OCI-LY7 (cell line): Measurements from ENCODE around the gene PEX3. TPM values are rescaled to one million over a fixed set of nuclear protein-coding genes. Genes with fewer than 3 reads are reported as not detected.

Experiments
- BruUV-seq: library from RNA; stranded (reverse); fragments of 400-500 nt; replicated peaks from 2 replicates; lab custom pipeline; 2021; lab: Mats Ljungman, UMichigan
- CTCF ChIA-PET: fragments of 300-600 bp; sonication (Branson Sonifier 250); formaldehyde crosslinking; loops from one replicate; lab custom pipeline; 2022; ENCODE audit warnings: antibody characterized with exemption; ENCODE audit not compliant: unreplicated experiment; lab: Charles Lee
- POLR2A ChIA-PET: fragments of 300-600 bp; sonication (Branson Sonifier 250); formaldehyde crosslinking; loops from one replicate; lab custom pipeline; 2022; ENCODE audit warnings: antibody characterized with exemption; lab: Charles Lee
- DNase-seq: peaks from one replicate; pipeline ENCODE4 v3.0.0-alpha.2; 2015; ENCODE audit warnings: low spot score
- H2AFZ ChIP-seq: fragments of 200-600 bp; sonication (generic), shearing (Covaris generic); 2 replicates; pipeline ENCODE4 v1.6.1; 2014; ENCODE audit warnings: mild to moderate bottlenecking, antibody characterized with exemption, low read length, moderate library complexity
- H3K27ac ChIP-seq: fragments of 200-600 bp; sonication (generic); 2 replicates; pipeline ENCODE4 v1.5.1; 2014; ENCODE audit warnings: mixed run types, low read depth, mild to moderate bottlenecking, moderate library complexity, low read length, inconsistent platforms; ENCODE audit not compliant: poor library complexity, severe bottlenecking
- H3K36me3 ChIP-seq: fragments of 200-600 bp; sonication (generic); 2 replicates; pipeline ENCODE4 v1.6.1; 2014; ENCODE audit warnings: mild to moderate bottlenecking, antibody characterized with exemption, low read length, moderate library complexity, mixed read lengths; ENCODE audit not compliant: insufficient read depth
- H3K4me1 ChIP-seq: fragments of 200-600 bp; sonication (generic); 2 replicates; pipeline ENCODE4 v1.5.1; 2014; ENCODE audit warnings: mild to moderate bottlenecking, low read length; ENCODE audit not compliant: insufficient read depth, poor library complexity, severe bottlenecking
- H3K4me2 ChIP-seq: fragments of 200-600 bp; sonication (generic); 2 replicates; pipeline ENCODE4 v1.6.1; 2014; ENCODE audit warnings: mild to moderate bottlenecking, low read length
- H3K4me3 ChIP-seq: fragments of 200-600 bp; sonication (generic); 2 replicates; pipeline ENCODE4 v1.5.1; 2014; ENCODE audit warnings: mild to moderate bottlenecking, low read depth, low read length; ENCODE audit not compliant: poor library complexity, severe bottlenecking
- H3K79me2 ChIP-seq: fragments of 200-600 bp; sonication (generic); 2 replicates; pipeline ENCODE4 v1.6.1; 2016; ENCODE audit warnings: low read depth, mild to moderate bottlenecking, low read length, moderate library complexity, mixed read lengths; ENCODE audit not compliant: insufficient read depth
- H3K9me2 ChIP-seq: fragments of 200-600 bp; sonication (generic); 2 replicates; pipeline ENCODE4 v1.6.1; 2016; ENCODE audit warnings: mild to moderate bottlenecking, low read length, mixed read lengths; ENCODE audit not compliant: insufficient read depth
- H3K9me3 ChIP-seq: fragments of 200-600 bp; sonication (generic); 2 replicates; pipeline ENCODE4 v1.6.1; 2014; ENCODE audit warnings: mild to moderate bottlenecking, mixed run types, low read length, mixed read lengths
- H4K20me1 ChIP-seq: fragments of 200-600 bp; sonication (generic); 2 replicates; pipeline ENCODE4 v1.6.1; 2014; ENCODE audit warnings: mild to moderate bottlenecking, antibody characterized with exemption, low read length, moderate library complexity, mixed read lengths; ENCODE audit not compliant: insufficient read depth
- EZH2phosphoT487 ChIP-seq: fragments of 200-600 bp; sonication (generic); IDR thresholded peaks from 2 replicates; pipeline ENCODE4 v1.6.1; 2018; ENCODE audit warnings: low read depth, borderline replicate concordance, mild to moderate bottlenecking, mixed run types, antibody characterized with exemption, low read length, moderate library complexity, mixed read lengths
- intact Hi-C: fragments of 100-400 bp; cut with micrococcal nuclease; formaldehyde crosslinking; loops from one replicate; pipeline ENCODE4 v1.10.0; 2022; ENCODE audit not compliant: unreplicated experiment
- total RNA-seq, 2 experiments: library from RNA; depleted of rRNA in 1 of 2; stranded (reverse); fragments of >200 nt in 1 of 2; shearing (Covaris generic) in 1 of 2; gene quantifications; 2 replicates each; pipeline ENCODE4 v1.2.3, GENCODE V29; 2014 to 2022
- TF ChIP-seq, protein P1 (sequence below): fragments of 200-600 bp; sonication (generic); conservative IDR thresholded peaks from 2 replicates; pipeline ENCODE4 v1.5.1; 2014; ENCODE audit warnings: mild to moderate bottlenecking, antibody characterized with exemption, low read length, moderate library complexity, mixed read lengths

The PEX3 gene
- total RNA-seq, 2 experiments from 2014 or later: 14.8 to 27.0 TPM

DNA sequence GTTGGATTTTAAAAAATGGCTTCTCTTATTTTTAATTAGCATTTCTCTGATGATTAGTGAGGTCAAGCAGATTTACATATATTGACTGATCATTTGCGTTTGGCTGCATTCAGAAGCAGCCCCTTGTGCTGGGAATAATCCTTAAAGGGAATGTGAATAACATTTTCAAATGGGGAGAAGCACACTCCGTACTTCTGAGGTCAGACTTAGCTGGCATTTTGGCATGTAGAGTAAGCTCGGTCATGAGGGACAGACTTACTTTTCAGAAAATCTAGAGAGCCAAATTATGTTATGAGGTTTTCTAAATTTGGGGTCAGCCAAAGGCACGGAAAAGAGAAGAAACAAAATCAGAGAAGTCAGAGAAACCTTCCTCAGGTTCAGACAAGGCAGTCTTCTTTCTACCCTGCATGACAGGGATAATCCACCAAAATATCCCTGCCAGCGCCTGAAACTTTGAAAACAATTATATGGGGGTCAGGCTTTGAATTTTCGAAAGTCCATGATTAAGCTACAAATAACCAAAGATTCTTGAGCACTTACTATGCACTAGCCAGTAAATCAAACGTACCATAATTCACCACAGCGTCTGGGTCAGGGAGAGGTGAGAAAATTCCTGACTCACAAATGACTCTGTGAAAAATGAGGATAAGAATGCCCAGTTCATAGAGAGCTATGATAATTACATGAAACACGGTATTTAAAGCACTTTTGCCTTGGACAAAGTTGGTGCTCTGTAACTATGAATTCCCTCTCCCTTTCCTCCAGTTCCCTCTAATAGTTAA, 45.0 kb upstream of the PEX3 start:
- no peak overlapping the region for H3K27ac ChIP-seq
- no peak overlapping the region for H3K4me3 ChIP-seq
- intact Hi-C loops: no loop called here
- peaks cover 4% of the 10 kb centered on the region for H3K4me1 ChIP-seq
- H3K9me3 ChIP-seq: 0 out of 2 replicates have a peak, but pooled peaks cover 5% of the 10 kb centered on the region
- no TSS peak for BruUV-seq
- no peak for DNase-seq
- ChIA-PET POLR2A (no interaction called here), CTCF (no interaction called here)
- H3K36me3 ChIP-seq: no peaks in the 10 kb centered on the region
- no peak for TF ChIP-seq EZH2phosphoT487
- TF ChIP-seq, protein P1, sequence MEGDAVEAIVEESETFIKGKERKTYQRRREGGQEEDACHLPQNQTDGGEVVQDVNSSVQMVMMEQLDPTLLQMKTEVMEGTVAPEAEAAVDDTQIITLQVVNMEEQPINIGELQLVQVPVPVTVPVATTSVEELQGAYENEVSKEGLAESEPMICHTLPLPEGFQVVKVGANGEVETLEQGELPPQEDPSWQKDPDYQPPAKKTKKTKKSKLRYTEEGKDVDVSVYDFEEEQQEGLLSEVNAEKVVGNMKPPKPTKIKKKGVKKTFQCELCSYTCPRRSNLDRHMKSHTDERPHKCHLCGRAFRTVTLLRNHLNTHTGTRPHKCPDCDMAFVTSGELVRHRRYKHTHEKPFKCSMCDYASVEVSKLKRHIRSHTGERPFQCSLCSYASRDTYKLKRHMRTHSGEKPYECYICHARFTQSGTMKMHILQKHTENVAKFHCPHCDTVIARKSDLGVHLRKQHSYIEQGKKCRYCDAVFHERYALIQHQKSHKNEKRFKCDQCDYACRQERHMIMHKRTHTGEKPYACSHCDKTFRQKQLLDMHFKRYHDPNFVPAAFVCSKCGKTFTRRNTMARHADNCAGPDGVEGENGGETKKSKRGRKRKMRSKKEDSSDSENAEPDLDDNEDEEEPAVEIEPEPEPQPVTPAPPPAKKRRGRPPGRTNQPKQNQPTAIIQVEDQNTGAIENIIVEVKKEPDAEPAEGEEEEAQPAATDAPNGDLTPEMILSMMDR: no peak
- H4K20me1 ChIP-seq: no peaks in the 10 kb centered on the region
- no peak overlapping the region for H3K4me2 ChIP-seq
- H3K9me2 ChIP-seq: no peaks in the 10 kb centered on the region
- H3K79me2 ChIP-seq: no peaks in the 10 kb centered on the region
- H2AFZ ChIP-seq: no peak overlapping the region

DNA sequence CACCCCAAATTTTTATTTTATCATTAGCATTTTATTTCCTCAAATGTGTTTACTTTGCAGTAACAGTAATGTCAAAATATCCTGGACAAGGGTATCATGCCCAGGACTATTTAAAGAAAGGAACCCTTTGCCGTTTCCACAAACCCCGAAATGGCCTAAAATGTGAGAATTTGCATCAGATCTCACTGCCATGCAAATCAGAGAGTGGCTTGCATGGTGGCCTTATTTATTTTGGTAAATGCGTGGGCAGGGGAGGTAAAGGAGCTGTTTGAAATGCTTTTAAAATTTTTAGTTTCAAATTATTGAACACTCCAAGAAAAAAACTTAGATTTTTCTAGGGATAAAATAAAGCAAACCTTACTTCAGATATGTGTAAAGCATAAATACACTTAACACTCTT, 43.9 kb upstream of the PEX3 start:
- H3K9me3 ChIP-seq: 0 out of 2 replicates have a peak, but pooled peaks cover 5% of the 10 kb centered on the region
- no peak overlapping the region for H3K4me3 ChIP-seq
- POLR2A ChIA-PET: no interaction called here
- DNase-seq: no peak
- TF ChIP-seq, protein P1: no peak
- TF ChIP-seq EZH2phosphoT487: no peak
- intact Hi-C loops: no loop called here
- no peaks in the 10 kb centered on the region for H3K4me1 ChIP-seq
- no peaks in the 10 kb centered on the region for H3K79me2 ChIP-seq
- no peak overlapping the region for H3K27ac ChIP-seq
- H4K20me1 ChIP-seq: no peaks in the 10 kb centered on the region
- H2AFZ ChIP-seq: no peak overlapping the region
- no peaks in the 10 kb centered on the region for H3K9me2 ChIP-seq
- no TSS peak for BruUV-seq
- H3K4me2 ChIP-seq: no peak overlapping the region
- no peaks in the 10 kb centered on the region for H3K36me3 ChIP-seq
- CTCF ChIA-PET: interaction anchor here (0.5 kb wide), 1 partner anchor 21 kb away, joined by 3 read pairs; no protein-coding TSS in a partner anchor
